Measurements from ENCODE around the gene RBM34. TPM values are rescaled to one million over a fixed set of nuclear protein-coding genes. Genes with fewer than 3 reads are reported as not detected.

The RBM34 gene
- total RNA-seq, 1 donor from 2014 or later, result 52.2 TPM

Small RNA genes within 50 kb of the gene (microRNA-seq; reads per million reads assigned to microRNA genes)
- 0.49 reads per million for gene MIR4753 (ENCODE audit: unreplicated experiment)

Other genes with a start within 250 kb of the RBM34 start
- gene TOMM20, start 32.4 kb downstream of the RBM34 start, total RNA-seq (ENCODE audit: unreplicated experiment), result 105 TPM
- gene ARID4B, start 166.9 kb upstream of the RBM34 start, total RNA-seq (ENCODE audit: unreplicated experiment), result 48.2 TPM
- gene GGPS1, start 167.3 kb upstream of the RBM34 start, total RNA-seq (ENCODE audit: unreplicated experiment), result 40.4 TPM
- 24.7 TPM for gene TBCE, start 206.2 kb upstream of the RBM34 start, total RNA-seq (ENCODE audit: unreplicated experiment)